WI38 (cell line): ENCODE data around the gene ITCH.
"Not testable (repeated sequence)": the region's sequence is repeated elsewhere in the genome, so short reads cannot be mapped to it uniquely, and the experiment has no call there.

Experiments used
- H3K4me3 ChIP-seq: 2 replicates; pipeline ENCODE4 v1.5.1; 2011; ENCODE audit warnings: low read depth, mild to moderate bottlenecking, control low read depth, low read length
- TF ChIP-seq, protein P1 (sequence below): IDR thresholded peaks from 2 replicates; pipeline ENCODE4 v1.5.1; 2012; ENCODE audit warnings: low read depth, mild to moderate bottlenecking, control low read depth, low read length

Gene ITCH

DNA sequence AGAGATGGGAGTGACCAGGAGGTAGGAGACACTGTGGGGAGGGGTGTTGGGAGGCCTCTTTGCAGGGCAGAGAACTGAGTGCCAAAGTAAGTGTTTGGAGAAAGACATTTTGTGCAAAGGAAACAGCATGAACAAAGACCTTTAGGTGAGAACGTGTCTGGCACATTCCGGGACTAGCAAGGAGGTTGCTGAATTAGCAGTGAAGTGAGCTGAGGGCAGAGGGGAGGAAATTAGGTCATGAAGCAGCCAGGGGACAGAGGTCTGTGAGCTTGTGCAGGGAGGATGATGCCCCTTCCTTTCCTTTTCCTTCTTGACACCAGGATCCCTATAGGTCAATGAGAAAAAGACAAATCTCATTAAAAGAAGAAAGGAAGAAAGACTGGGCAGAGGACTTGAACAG, 38.5 kb upstream of the ITCH start:
- H3K4me3 ChIP-seq, result no peak overlapping the region
- TF ChIP-seq, protein P1, sequence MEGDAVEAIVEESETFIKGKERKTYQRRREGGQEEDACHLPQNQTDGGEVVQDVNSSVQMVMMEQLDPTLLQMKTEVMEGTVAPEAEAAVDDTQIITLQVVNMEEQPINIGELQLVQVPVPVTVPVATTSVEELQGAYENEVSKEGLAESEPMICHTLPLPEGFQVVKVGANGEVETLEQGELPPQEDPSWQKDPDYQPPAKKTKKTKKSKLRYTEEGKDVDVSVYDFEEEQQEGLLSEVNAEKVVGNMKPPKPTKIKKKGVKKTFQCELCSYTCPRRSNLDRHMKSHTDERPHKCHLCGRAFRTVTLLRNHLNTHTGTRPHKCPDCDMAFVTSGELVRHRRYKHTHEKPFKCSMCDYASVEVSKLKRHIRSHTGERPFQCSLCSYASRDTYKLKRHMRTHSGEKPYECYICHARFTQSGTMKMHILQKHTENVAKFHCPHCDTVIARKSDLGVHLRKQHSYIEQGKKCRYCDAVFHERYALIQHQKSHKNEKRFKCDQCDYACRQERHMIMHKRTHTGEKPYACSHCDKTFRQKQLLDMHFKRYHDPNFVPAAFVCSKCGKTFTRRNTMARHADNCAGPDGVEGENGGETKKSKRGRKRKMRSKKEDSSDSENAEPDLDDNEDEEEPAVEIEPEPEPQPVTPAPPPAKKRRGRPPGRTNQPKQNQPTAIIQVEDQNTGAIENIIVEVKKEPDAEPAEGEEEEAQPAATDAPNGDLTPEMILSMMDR, result no peak

DNA sequence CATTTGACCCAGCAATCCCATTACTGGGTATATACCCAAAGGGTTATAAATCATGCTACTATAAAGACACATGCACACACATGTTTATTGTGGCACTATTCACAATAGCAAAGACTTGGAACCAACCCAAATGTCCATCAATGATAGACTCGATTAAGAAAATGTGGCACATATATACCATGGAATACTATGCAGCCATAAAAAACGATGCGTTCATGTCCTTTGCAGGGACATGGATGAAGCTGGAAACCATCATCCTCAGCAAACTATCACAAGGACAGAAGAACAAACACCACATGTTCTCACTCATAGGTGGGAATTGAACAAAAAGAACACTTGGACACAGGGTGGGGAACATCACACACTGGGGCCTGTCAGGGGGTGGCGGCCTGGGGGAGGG, 34.9 kb upstream of the ITCH start:
- not testable (repeated sequence) for H3K4me3 ChIP-seq

DNA sequence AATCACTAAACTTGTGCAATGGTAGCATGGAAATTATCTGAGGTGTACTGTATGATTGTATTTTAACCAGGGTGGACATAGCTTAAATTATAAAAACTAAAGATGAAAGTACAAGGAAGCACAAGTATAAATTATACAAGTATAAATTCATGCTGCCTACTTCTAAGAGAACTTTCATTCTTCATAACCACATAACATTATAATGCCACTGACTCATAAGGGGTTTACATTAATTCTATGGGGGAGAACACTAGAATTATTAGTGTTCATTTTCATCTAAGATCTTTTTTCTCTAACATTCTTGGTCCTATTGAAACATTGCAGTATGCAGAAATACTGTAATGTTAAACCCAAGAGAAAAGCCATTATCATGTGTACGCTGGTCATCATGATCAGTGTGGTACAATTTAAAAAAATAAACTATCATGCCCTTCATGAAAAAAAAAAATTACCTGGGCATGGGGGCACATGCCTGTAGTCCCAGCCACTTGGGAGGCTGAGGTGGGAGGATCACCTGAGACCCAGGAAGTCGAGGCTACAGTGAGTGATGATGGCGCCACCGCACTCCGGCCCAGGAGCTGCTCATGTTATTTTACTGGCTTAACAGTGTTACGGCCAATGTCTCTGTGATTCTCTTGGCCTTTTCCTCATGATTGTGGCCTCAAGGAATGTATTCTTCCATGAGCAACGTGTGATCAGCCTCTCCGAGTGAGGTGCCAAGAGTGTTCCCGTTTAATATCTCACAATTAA, 34.0 kb upstream of the ITCH start:
- TF ChIP-seq, protein P1, result no peak
- H3K4me3 ChIP-seq, result no peak overlapping the region

DNA sequence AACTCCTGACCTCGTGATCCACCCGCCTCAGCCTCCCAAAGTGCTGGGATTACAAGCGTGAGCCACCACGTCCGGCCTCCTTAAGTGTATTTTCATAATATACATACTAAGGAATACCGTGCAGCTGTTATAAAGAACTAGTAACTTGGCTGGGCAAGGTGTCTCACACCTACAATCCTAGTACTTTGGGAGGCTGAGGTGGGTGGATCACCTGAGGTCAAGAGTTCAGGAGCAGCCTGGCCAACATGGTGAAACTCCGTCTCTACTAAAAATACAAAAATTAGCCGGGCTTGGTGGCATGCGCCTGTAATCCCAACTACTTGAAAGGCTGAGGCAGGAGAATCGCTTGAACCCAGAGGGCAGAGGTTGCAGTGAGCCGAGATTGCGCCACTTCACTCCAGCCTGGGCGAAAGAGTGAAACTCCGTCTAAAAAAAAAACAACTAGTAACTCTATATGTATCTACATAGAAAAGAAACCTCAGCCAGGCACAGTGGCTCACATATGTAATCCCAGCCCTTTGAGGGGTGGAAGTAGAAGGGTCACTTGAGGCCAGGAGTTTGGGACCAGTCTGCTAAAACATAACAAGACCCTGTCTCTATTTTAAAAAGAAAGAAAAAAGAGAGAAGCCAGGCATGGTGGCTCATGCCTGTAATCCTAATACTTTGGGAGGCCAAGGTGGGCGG, 32.1 kb upstream of the ITCH start:
- not testable (repeated sequence) for H3K4me3 ChIP-seq

DNA sequence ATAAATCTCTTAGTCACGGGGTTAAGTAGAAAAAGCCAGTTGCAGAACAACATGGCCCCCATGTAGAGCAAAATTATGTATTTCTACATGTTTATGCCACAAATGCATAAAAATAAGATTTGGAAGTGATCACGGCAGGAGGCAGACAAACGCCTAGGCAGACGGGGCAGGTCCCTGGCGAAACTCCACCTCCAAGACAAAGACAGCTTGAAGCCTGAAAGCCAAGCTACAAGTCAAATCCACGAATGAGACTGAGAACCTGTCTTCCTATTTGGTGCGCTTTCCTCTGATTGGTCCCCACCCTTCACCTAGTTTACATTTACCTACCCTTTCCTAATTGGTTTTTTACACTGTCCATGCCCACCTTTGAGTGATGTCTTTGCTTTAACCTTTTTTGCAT, 31.2 kb upstream of the ITCH start:
- no peak overlapping the region for H3K4me3 ChIP-seq
- TF ChIP-seq, protein P1, result no peak

DNA sequence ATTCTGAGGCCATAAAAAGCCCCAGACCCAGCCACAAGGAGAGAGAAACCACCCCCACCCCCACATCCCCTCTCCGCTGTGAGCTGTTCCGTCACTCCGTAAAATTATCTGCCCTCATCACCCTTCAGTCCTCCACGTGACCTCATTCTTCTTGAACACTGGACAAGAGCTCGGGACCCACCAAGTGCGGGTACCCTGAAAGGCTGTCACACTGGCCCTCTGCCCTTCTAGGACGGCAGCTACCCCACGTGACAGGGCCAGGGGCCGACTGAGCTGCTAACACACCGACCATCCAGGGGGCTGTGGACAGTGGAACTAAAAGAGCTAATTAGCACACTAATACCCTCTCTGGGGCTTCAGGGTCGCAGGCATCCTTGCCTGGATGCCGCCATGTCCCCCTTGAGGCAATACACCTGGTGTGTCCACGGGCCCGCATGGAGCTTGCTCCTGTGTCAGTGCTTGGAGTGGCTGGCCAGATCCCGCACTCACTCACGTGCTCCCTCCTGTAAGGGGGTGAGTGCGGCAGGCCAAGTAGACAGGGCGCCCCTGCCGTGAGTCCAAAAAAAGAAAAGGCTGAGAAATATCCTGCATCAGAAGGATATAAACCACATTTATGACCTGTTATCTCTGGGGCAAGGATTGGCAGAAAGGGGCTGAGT, 30.7 kb upstream of the ITCH start:
- no peak overlapping the region for H3K4me3 ChIP-seq
- TF ChIP-seq, protein P1, result no peak

DNA sequence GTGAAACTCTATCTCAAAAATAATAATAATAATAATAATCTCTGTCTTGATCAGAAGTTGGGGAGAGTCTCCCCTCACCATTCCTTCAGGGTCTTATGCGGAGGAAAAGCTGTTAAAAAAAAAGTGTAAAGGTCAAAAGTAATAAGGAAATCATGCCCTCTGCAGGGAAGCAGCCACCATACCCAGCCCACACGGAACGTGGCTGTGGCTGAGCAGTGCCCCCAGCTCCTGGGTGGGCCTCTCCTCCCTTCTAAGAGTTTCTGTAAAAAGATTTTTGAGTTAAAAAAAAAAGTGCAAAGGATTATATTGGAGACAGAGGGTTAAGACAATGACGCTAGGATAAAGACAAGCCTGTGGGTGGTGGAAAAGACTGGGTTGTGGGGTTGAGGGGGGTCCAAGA, 29.3 kb upstream of the ITCH start:
- H3K4me3 ChIP-seq, result no peak overlapping the region
- TF ChIP-seq, protein P1, result no peak

DNA sequence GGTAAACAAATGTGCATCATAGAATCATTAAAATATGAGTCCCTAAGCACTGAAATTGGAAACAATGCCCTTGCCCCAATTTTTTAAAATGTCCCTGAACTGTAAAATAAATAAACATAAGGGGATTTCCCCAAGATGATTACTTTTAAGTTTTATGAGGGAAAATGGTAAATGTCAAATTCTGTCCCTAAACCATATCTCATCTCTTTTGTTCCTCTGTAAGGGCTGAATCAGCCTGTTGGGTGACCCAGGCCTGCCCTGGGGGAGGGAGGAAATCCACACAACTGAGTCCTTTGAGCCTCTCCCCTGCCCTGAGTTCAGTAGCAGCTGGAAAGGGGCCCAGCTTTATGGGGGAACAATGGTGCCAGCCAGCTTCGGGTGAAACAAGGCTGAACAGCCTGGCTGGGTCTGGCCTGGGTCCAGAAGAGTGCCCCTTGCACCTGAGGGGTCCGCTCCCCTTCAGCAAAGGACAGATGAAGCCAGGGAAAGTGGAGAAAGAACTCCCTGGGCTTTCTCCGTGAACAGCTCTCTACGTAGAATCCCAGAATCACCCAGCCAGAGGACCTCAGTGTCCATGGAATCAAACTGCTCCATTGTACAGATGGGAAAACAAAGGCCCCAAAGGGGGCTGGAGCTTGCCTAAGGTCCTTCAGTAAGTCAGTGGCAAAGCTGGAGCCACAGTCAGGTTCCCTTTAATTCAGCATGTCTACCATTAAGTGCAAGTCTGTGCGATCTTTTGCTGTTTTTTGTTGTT, 28.2 kb upstream of the ITCH start:
- no peak overlapping the region for H3K4me3 ChIP-seq
- TF ChIP-seq, protein P1, result no peak
